GM12878 (cell line): ENCODE measurements around the gene DYRK1B. TPM values are rescaled to one million over a fixed set of nuclear protein-coding genes. Genes with fewer than 3 reads are reported as not detected.

Experiments
- ATF7 ChIP-seq: fragments of 450-650 bp; IDR thresholded peaks from 2 replicates; pipeline ENCODE4 v1.6.1; 2016; ENCODE audit warnings: low read depth, mild to moderate bottlenecking
- CBX5 ChIP-seq: sonication (generic); IDR thresholded peaks from 2 replicates; pipeline ENCODE4 v1.6.1; 2016; ENCODE audit warnings: low read depth, moderate library complexity, mild to moderate bottlenecking, inconsistent platforms
- CEBPB ChIP-seq, 2 experiments: fragments of 150-350 bp in 1 of 2; IDR thresholded peaks; 2 replicates each; pipeline ENCODE4 v1.6.1; 2012 to 2014; ENCODE audit warnings: low read depth in 2 of 2, low read length in 2 of 2, borderline replicate concordance in 1 of 2, inconsistent platforms in 1 of 2
- CREB1 ChIP-seq: IDR thresholded peaks from 2 replicates; pipeline ENCODE4 v1.6.1; 2012; ENCODE audit warnings: low read depth, mild to moderate bottlenecking, inconsistent platforms
- EGR1 ChIP-seq, 2 experiments: IDR thresholded peaks; 1 replicate in 1 of 2; 2 replicates in 1 of 2; pipeline ENCODE4 v1.6.1; 2011 to 2012; ENCODE audit warnings: low read depth in 2 of 2, low read length in 2 of 2, borderline replicate concordance in 1 of 2, mild to moderate bottlenecking in 1 of 2, moderate library complexity in 1 of 2
- HCFC1 ChIP-seq: fragments of 150-350 bp; IDR thresholded peaks from 2 replicates; pipeline ENCODE4 v1.6.1; 2014; ENCODE audit warnings: low read length
- NR2F1 ChIP-seq: fragments of 450-650 bp; conservative IDR thresholded peaks from 2 replicates; pipeline ENCODE4 v1.6.1; 2017; ENCODE audit warnings: mild to moderate bottlenecking
- NRF1 ChIP-seq: conservative IDR thresholded peaks from 2 replicates; pipeline ENCODE4 v1.6.1; 2011; ENCODE audit warnings: mild to moderate bottlenecking, low read depth, low read length, improper control_type of control experiment
- PAX8 ChIP-seq: fragments of 450-650 bp; IDR thresholded peaks from 2 replicates; pipeline ENCODE4 v1.6.1; 2017; ENCODE audit warnings: mild to moderate bottlenecking, moderate library complexity
- POLR2A ChIP-seq: IDR thresholded peaks from 2 replicates; pipeline ENCODE4 v1.6.1; 2011; ENCODE audit warnings: low read depth, mild to moderate bottlenecking, low read length
- POLR2AphosphoS2 ChIP-seq: IDR thresholded peaks from 2 replicates; pipeline ENCODE4 v1.6.1; 2011; ENCODE audit warnings: low read depth, mild to moderate bottlenecking, low read length, improper control_type of control experiment, moderate library complexity
- POLR2AphosphoS5 ChIP-seq: IDR thresholded peaks from 2 replicates; pipeline ENCODE4 v1.6.1; 2011; ENCODE audit warnings: mild to moderate bottlenecking, low read length, inconsistent platforms
- RAD21 ChIP-seq: IDR thresholded peaks from 2 replicates; pipeline ENCODE4 v1.6.1; 2011; ENCODE audit warnings: mild to moderate bottlenecking, low read depth, low read length, moderate library complexity; ENCODE audit not compliant: insufficient read depth
- RB1 ChIP-seq: fragments of 450-650 bp; formaldehyde crosslinking; IDR thresholded peaks from 2 replicates; pipeline ENCODE4 v1.6.1; 2017; ENCODE audit warnings: mild to moderate bottlenecking, borderline replicate concordance
- RFX5 ChIP-seq: IDR thresholded peaks from 2 replicates; pipeline ENCODE4 v1.6.1; 2011; ENCODE audit warnings: low read depth, low read length, improper control_type of control experiment
- SIN3A ChIP-seq: IDR thresholded peaks from 2 replicates; pipeline ENCODE4 v1.6.1; 2012; ENCODE audit warnings: low read depth, low read length, improper control_type of control experiment
- SP1 ChIP-seq: IDR thresholded peaks from one replicate; pipeline ENCODE4 v1.6.1; 2011; ENCODE audit warnings: low read depth, low read length
- SREBF1 ChIP-seq: IDR thresholded peaks from 2 replicates; pipeline ENCODE4 v1.6.1; 2012; ENCODE audit warnings: mild to moderate bottlenecking, low read length
- SUZ12 ChIP-seq: fragments of 200-600 bp; sonication (generic); IDR thresholded peaks from one replicate; pipeline ENCODE4 v1.6.1; 2018; ENCODE audit warnings: antibody characterized with exemption, mild to moderate bottlenecking; ENCODE audit not compliant: unreplicated experiment
- YY1 ChIP-seq: IDR thresholded peaks from 2 replicates; pipeline ENCODE4 v1.6.1; 2011; ENCODE audit warnings: low read depth, mild to moderate bottlenecking, low read length
- ZBED1 ChIP-seq: IDR thresholded peaks from 2 replicates; pipeline ENCODE4 v1.6.1; 2016; ENCODE audit warnings: borderline replicate concordance
- polyA plus RNA-seq, 11 experiments: library from polyadenylated mRNA; depleted of rRNA in 4 of 11; unstranded in 6 of 11; stranded (reverse) in 5 of 11; fragments of >200 nt; fragmentation: Nextera tagmentation in 4 of 11; fragmentation: Illumina TruSeq in 1 of 11; extraction: Ambion mirVana in 4 of 11; extraction: Trizol in 1 of 11; gene quantifications; 1 replicate in 1 of 11; 2 replicates in 10 of 11; pipeline versions ENCODE4 v1.2.1 to v1.2.3, GENCODE V29; 2011 to 2016; ENCODE audit warnings: inconsistent platforms in 2 of 11, missing spikeins in 2 of 11, low read depth in 1 of 11
- total RNA-seq, 4 experiments: library from RNA; depleted of rRNA in 3 of 4; stranded (reverse); fragments of >200 nt in 3 of 4; fragmentation: Illumina TruSeq in 1 of 4; extraction: Trizol in 1 of 4; gene quantifications; 2 replicates each; pipeline versions ENCODE4 v1.2.1 to v1.2.3, GENCODE V29; 2013 to 2021
- TF ChIP-seq, protein P1 (sequence below): fragments of 450-650 bp; conservative IDR thresholded peaks from 2 replicates; pipeline ENCODE4 v1.6.1; 2017; ENCODE audit warnings: mild to moderate bottlenecking, moderate library complexity
- TF ChIP-seq, protein P2 (sequence below): fragments of 450-650 bp; IDR thresholded peaks from 2 replicates; pipeline ENCODE4 v1.6.1; 2016; ENCODE audit warnings: mild to moderate bottlenecking
- TF ChIP-seq, protein P3 (sequence below): fragments of 450-650 bp; IDR thresholded peaks from 2 replicates; pipeline ENCODE4 v1.6.1; 2016; ENCODE audit warnings: mild to moderate bottlenecking

Gene DYRK1B
- total and polyA plus RNA-seq, 10 of the 15 experiments (the other 5 are each of a cell fraction or from before 2014, with no cell fraction given), result 0.07 to 10.2 (median 3.4) TPM; not detected in 1

DNA sequence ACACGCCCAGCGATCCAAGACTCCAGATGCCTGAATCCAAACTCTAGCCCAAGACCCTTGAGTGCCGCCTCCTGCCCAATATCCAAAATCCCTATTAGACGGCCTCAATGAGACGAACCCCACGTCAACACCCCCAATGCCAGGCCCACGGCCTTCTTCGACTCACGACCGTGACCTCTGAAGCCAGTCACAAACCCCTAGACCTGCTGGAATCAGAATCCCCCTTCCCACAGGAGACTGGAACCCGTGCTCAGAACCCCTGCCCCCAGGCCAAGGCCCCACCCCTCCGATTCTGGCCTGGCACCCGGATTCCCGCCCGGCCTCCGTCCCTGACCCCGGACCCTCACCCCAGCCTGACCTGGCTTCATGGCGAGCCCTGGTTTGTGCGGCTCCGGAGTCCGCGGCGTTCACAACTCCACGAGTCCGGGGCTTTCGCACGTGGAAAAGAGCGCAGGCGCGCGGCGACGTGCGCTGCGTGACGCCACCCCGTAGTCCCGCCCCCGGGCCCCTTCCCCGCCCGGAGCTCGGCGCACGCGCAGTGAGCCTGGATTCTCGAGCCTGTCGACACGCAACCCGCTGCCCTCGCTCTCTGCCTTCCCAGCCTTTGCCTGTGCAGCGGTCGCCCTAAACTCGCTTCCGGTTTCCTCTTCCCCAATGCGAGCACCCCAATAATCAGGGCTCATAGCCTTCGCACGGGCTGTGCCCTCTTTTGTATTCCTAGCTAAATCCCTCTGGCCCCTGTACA, 12.1 kb upstream of the DYRK1B start, which contains the start of gene FBL (continued):
- TF ChIP-seq NRF1 (peak; percentile 87), POLR2AphosphoS5 (peak; percentile 92), EGR1 (IDR thresholded peaks at IDR 0.05; ENCODE audit: borderline replicate concordance in 1 of 2, low read depth in 2 of 2, low read length in 2 of 2) (peak in 1 of 2 experiments; percentile 27; a peak in 1 of 3 replicates), HCFC1 (peak; percentile 52; the same call in 1 of the 2 replicates), POLR2AphosphoS2 (peak; percentile 93), NR2F1 (peak; percentile 37; the same call in 1 of the 2 replicates), CEBPB (IDR thresholded peaks at IDR 0.05; ENCODE audit: borderline replicate concordance in 1 of 2, low read depth in 2 of 2, low read length in 2 of 2) (peak in 1 of 2 experiments; percentile 6; a peak in 1 of 4 replicates), RFX5 (0 out of 2 replicates have a peak, but pooled peaks have one; percentile 46), ZBED1 (no peak), PAX8 (no peak), SUZ12 (no peak), YY1 (peak; percentile 61; the same call in 1 of the 2 replicates), CREB1 (peak; percentile 82), RB1 (no peak), SREBF1 (no peak), RAD21 (no peak), SIN3A (peak; percentile 69; the same call in 1 of the 2 replicates), ATF7 (no peak), SP1 (peak; percentile 37), POLR2A (peak; percentile 93), CBX5 (no peak)
- TF ChIP-seq, protein P1, sequence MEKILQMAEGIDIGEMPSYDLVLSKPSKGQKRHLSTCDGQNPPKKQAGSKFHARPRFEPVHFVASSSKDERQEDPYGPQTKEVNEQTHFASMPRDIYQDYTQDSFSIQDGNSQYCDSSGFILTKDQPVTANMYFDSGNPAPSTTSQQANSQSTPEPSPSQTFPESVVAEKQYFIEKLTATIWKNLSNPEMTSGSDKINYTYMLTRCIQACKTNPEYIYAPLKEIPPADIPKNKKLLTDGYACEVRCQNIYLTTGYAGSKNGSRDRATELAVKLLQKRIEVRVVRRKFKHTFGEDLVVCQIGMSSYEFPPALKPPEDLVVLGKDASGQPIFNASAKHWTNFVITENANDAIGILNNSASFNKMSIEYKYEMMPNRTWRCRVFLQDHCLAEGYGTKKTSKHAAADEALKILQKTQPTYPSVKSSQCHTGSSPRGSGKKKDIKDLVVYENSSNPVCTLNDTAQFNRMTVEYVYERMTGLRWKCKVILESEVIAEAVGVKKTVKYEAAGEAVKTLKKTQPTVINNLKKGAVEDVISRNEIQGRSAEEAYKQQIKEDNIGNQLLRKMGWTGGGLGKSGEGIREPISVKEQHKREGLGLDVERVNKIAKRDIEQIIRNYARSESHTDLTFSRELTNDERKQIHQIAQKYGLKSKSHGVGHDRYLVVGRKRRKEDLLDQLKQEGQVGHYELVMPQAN, result no peak; the same call in 1 of the 2 replicates
- TF ChIP-seq, protein P2, sequence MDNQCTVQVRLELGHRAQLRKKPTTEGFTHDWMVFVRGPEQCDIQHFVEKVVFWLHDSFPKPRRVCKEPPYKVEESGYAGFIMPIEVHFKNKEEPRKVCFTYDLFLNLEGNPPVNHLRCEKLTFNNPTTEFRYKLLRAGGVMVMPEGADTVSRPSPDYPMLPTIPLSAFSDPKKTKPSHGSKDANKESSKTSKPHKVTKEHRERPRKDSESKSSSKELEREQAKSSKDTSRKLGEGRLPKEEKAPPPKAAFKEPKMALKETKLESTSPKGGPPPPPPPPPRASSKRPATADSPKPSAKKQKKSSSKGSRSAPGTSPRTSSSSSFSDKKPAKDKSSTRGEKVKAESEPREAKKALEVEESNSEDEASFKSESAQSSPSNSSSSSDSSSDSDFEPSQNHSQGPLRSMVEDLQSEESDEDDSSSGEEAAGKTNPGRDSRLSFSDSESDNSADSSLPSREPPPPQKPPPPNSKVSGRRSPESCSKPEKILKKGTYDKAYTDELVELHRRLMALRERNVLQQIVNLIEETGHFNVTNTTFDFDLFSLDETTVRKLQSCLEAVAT, result peak; percentile 100
- TF ChIP-seq, protein P3, sequence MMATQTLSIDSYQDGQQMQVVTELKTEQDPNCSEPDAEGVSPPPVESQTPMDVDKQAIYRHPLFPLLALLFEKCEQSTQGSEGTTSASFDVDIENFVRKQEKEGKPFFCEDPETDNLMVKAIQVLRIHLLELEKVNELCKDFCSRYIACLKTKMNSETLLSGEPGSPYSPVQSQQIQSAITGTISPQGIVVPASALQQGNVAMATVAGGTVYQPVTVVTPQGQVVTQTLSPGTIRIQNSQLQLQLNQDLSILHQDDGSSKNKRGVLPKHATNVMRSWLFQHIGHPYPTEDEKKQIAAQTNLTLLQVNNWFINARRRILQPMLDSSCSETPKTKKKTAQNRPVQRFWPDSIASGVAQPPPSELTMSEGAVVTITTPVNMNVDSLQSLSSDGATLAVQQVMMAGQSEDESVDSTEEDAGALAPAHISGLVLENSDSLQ, result peak; percentile 19; the same call in 1 of the 2 replicates
